ENCODE data around the gene ROPN1L. TPM values are rescaled to one million over a fixed set of nuclear protein-coding genes. Genes with fewer than 3 reads are reported as not detected.

Gene ROPN1L
- total and polyA plus RNA-seq, 2 of the 8 experiments (the other 6 are each of a cell fraction or from before 2014, with no cell fraction given), result 0.24 to 0.73 TPM

DNA sequence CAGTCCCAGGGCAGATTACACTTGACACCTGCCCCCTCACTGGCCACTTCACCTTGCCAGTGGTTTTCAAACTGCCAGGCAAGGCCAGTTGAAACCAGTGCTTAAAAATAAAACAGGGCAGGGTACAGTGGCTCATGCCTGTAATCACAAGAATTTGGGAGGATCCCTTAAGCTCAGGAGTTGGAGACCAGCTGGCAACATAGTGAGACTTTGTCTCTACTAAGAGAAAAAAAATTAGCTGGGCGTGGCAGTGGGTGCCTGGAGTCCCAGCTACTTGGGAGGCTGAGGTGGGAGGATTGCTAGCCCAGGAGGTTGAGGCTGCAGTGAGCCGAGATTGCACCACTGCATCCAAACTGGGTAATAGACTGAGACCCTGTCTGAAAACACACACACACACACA lies 58.1 kb downstream of the ROPN1L start:
- peaks cover 0 to 3% (median 0%) of the 10 kb centered on the region in 4 experiments; a peak in 1 of 7 replicates for H3K4me1 ChIP-seq (replicated peaks in 1 of 4; ENCODE audit: control insufficient read depth in 3 of 4, insufficient read depth in 4 of 4, low read length in 3 of 4)
- no peak overlapping the region for H2AFZ ChIP-seq (ENCODE audit: low read length)
- no peak overlapping the region for H3K18ac ChIP-seq (ENCODE audit: extremely low read depth, low read length)
- no peak overlapping the region for H4K5ac ChIP-seq (ENCODE audit: insufficient read length, low read depth, low read length)
- no peak overlapping the region for H3K4me2 ChIP-seq (ENCODE audit: insufficient read depth in 1 of 2, low read depth in 2 of 2, low read length in 2 of 2)
- H4K8ac ChIP-seq (ENCODE audit: extremely low read depth, insufficient read depth, low read length), result no peak overlapping the region
- no peak overlapping the region for H3K27ac ChIP-seq (ENCODE audit: low read depth, low read length)
- H3K23ac ChIP-seq (ENCODE audit: insufficient read length), result no peak overlapping the region
- no peak overlapping the region for H4K91ac ChIP-seq (replicated peaks; ENCODE audit: insufficient read length, low read length)
- no peak overlapping the region for H3K14ac ChIP-seq (ENCODE audit: insufficient read length)
- H3K4ac ChIP-seq (replicated peaks; ENCODE audit: insufficient read length, low read depth, low read length), result no peak overlapping the region
- ChIA-PET CTCF (ENCODE audit: partially characterized antibody) (interaction anchor here (0.6 to 8.6 kb wide), 15 partner anchors 9 to 615 kb away, joined by 3 to 80 read pairs (median 4); no protein-coding TSS in a partner anchor), POLR2A (ENCODE audit: partially characterized antibody) (no interaction called here)
- H3K9ac ChIP-seq (replicated peaks in 1 of 4; ENCODE audit: extremely low read depth in 1 of 4, low read depth in 3 of 4, low read length in 3 of 4), result no peak overlapping the region
- no peaks in the 10 kb centered on the region for H3K79me1 ChIP-seq (ENCODE audit: low read depth, low read length)
- H2AK5ac ChIP-seq (ENCODE audit: low read depth, low read length), result no peak overlapping the region
- FAIRE-seq (no peak), DNase-seq (ENCODE audit: low read depth in 1 of 2, low spot score in 2 of 2) (no peak)
- no peaks in the 10 kb centered on the region for H3K27me3 ChIP-seq (replicated peaks in 1 of 4; ENCODE audit: control insufficient read depth in 3 of 4, extremely low read depth in 1 of 4, insufficient read depth in 3 of 4, low read length in 3 of 4)
- H3K9me3 ChIP-seq (ENCODE audit: insufficient read depth in 2 of 2, low read depth in 1 of 2, low read length in 1 of 2), result peaks cover 3% of the 10 kb centered on the region in 2 experiments
- H2BK12ac ChIP-seq (ENCODE audit: low read depth, low read length), result no peak overlapping the region
- no peaks in the 10 kb centered on the region for H3K23me2 ChIP-seq (ENCODE audit: low read depth, low read length)
- no peaks in the 10 kb centered on the region for H3K79me2 ChIP-seq (ENCODE audit: control insufficient read depth in 1 of 2, insufficient read depth in 2 of 2, low read length in 2 of 2)
- H2BK15ac ChIP-seq (ENCODE audit: low read length), result no peak overlapping the region
- WGBS, 2 experiments (ENCODE audit: extremely low coverage in 1 of 2, insufficient coverage in 1 of 2, insufficient read length in 1 of 2, insufficient replicate concordance in 2 of 2, low coverage in 1 of 2, low lambda C conversion rate in 2 of 2, missing lambda C conversion rate in 1 of 2), result 93% methylated on average over 2 of the region's 2 CpGs; no CpG with 5 or more reads in 1 of the 2 experiments
- H4K20me1 ChIP-seq (replicated peaks in 1 of 2; ENCODE audit: control insufficient read depth in 1 of 2, insufficient read depth in 2 of 2, low read length in 2 of 2), result no peaks in the 10 kb centered on the region
- no peak overlapping the region for H3K56ac ChIP-seq (replicated peaks; ENCODE audit: insufficient read length, low read depth, low read length)
- H2BK120ac ChIP-seq (replicated peaks; ENCODE audit: low read depth, low read length), result no peak overlapping the region
- no peak overlapping the region for H2BK20ac ChIP-seq (ENCODE audit: low read length)
- no peak overlapping the region for H2BK5ac ChIP-seq (ENCODE audit: low read depth, low read length)
- H3K36me3 ChIP-seq (ENCODE audit: control insufficient read depth in 2 of 4, insufficient read depth in 4 of 4, low read length in 3 of 4), result no peaks in the 10 kb centered on the region
- no peak overlapping the region for H3K4me3 ChIP-seq (ENCODE audit: extremely low read depth in 1 of 4, insufficient read depth in 2 of 4, low read depth in 3 of 4, low read length in 4 of 4)
- TF ChIP-seq EGR1 (IDR thresholded peaks at IDR 0.05; ENCODE audit: borderline replicate concordance, low read depth, low read length) (no peak), SIX5 (IDR thresholded peaks at IDR 0.05; ENCODE audit: low read depth, low read length) (no peak), USF2 (IDR thresholded peaks at IDR 0.05; ENCODE audit: low read length) (no peak), SAP30 (IDR thresholded peaks at IDR 0.05; ENCODE audit: insufficient read depth, insufficient replicate concordance, low read length) (no peak), ASH2L (IDR thresholded peaks at IDR 0.05; ENCODE audit: low read length) (no peak), CHD1 (IDR thresholded peaks at IDR 0.05; ENCODE audit: low read depth, low read length) (no peak), CTBP2 (IDR thresholded peaks at IDR 0.05; ENCODE audit: borderline replicate concordance, insufficient read depth, insufficient read length, low read length) (no peak), KDM4A (IDR thresholded peaks at IDR 0.05; ENCODE audit: low read depth, low read length, severe bottlenecking) (no peak), RBBP5 (IDR thresholded peaks at IDR 0.05; ENCODE audit: borderline replicate concordance, low read depth, low read length) (no peak), TBP (IDR thresholded peaks at IDR 0.05; ENCODE audit: low read depth, low read length) (no peak), EZH2 (IDR thresholded peaks at IDR 0.05; ENCODE audit: low read depth, low read length, severe bottlenecking) (no peak), BACH1 (IDR thresholded peaks at IDR 0.05; ENCODE audit: low read length) (no peak)
- TF ChIP-seq, protein P1, sequence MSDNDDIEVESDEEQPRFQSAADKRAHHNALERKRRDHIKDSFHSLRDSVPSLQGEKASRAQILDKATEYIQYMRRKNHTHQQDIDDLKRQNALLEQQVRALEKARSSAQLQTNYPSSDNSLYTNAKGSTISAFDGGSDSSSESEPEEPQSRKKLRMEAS (IDR thresholded peaks at IDR 0.05), result no peak

Measured in H1 (cell line).